ENCODE results near the gene NHERF1. TPM values are rescaled to one million over a fixed set of nuclear protein-coding genes. Genes with fewer than 3 reads are reported as not detected.

The NHERF1 gene
- polyA plus RNA-seq, 1 donor: 9.0 TPM

DNA sequence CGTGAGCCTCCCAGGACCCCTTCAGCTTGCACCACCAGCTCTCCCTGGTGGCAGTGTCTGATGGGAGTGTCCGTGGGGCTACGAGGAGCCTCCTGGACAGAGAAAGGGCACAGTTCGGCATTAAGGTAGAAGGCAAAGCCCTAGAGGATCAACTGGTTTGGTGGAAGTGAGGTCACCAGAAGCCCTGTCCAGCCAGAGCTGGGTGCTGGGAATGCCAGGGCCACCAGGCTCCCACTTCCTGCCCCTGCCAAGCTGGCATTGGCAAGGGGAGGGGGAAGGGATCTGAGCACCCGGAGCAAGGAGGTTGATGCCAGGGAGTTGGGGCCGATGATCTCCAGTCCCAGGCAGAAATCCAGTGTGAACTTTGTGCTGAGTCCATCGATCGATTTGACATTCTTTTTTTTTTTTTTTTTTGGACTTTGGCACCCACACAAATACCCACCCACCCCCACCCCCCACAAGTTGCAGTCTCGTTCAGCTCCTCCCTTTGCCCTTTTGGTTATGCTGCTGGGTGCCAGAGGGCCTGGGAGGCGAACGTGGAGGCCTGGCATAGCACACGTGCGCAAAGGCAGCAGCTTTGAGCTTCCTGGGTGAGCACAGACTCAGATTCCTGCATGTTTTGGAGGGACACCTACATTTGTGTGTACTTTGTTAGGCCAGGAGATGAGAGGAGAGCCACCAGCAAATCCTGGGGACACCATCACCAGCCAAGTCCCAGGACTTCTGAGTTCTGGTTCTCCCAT, 2.1 kb downstream of the NHERF1 start:
- no peak for DNase-seq

DNA sequence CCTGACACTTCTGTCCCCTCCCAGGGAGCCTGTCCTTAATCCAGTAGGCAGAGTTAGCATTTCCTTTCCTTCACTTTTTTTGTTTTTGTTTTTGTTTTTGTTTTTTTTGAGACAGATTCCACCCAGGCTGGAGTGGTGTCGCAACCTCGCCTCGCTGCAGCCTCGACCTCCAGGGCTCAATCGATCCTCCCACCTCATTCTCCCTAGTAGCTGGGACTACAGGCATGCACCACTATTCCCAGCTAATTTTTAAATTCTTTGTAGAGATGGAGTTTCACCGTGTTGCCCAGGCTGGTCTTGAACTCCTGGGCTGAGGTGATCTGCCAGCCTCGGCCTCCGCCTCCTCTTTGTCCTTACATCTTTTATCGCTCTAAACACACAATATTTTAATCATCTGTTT, 4.0 kb downstream of the NHERF1 start:
- DNase-seq: no peak

- DNase-seq: no peak
Measured at GRCh38 chr17:74752822-74753401, 4.5 kb downstream of the NHERF1 start.

GRCh38 chr17:74754832-74755231, 6.4 kb downstream of the NHERF1 start:
- no peak for DNase-seq

- no peak for DNase-seq
Measured at GRCh38 chr17:74755533-74755932, 7.1 kb downstream of the NHERF1 start.

- DNase-seq: no peak
Measured at GRCh38 chr17:74756891-74757290, 8.5 kb downstream of the NHERF1 start.

DNA sequence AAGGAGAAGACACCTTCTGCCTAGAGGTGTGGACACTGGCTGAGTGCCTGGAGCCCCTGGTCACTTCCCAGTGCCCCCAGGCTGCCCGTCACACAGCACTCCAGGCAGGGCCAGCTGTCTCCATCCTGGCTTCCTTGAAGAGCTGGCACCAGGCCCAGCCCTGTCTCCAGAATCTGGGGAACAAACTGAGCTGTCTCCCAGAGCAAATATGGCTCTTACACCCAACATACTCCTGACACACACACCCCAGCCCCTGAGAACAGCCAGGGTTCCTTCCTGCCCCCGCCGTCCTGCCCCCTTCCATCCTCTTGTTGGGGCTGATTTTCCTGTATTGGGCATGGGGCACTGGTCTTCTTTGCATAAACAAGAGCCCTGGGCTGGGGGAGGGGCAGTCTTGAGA, 9.1 kb downstream of the NHERF1 start:
- no peak for DNase-seq

GRCh38 chr17:74757931-74758847, 9.8 kb downstream of the NHERF1 start:
- no peak for DNase-seq

DNA sequence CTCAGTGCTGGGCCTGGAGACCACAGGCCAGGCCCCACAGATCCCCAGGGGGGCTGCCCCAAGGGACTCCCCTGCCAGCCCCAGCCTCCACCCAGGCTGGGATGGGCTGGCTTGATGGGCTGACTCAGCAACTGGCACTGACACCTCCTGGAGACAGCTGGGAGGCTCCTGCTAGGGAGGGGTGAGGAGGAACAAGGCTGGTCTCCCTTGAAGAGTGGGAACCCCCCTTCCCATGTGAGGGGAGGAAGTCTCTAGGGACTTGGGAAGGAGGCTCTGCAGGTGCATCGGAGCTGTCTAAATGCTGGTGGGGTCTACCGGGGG, 10.4 kb downstream of the NHERF1 start:
- DNase-seq: no peak

DNA sequence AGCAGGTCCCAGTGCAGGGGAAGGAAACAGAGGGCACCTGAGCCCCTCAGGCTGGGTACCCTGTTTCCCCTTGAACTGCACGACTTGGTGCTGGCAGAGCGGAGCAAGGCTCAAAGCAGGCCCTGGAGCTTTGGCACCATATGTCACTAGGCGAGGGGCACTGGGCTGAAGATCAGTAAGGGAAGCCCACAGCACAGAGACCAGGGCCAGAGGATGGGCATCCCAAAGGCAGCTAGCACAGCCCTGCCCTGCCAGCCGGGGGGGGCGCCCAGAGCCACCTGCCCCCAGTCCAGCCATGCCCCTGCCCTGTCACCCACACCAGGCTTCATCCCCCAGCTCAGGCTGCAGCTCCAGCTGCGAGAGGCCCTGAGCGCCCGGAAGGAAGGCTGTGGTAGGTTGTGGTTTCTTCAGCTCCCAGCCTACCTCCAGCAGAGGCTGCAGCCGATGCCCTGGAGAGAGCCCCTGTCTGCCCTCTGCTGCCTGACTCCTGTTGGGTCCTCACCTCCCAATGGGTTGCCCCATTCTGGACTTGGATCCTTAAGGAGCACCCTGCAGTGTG, 10.9 kb downstream of the NHERF1 start:
- no peak for DNase-seq

DNA sequence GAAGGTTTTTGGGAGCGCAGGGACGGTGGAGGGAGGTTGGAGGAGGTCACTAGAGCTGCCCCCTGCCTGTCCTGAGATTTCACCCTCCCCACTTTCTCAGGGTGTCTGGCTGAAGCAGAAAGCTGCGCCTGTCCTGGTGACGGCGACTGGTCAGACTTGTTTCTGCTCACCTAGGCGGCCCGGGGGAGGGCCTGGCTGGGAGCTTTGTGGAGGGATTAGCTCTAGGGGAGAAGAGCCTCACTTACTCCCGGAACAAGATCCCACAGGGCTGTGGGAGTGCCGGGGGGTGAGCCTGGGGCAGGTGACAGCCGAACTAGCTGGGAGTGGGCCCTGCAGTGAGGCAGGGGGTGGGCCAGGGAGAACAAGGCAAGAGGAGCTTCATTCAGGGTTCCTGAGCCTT, 11.5 kb downstream of the NHERF1 start:
- DNase-seq: no peak

GRCh38 chr17:74760404-74761105, 12.1 kb downstream of the NHERF1 start:
- no peak for DNase-seq

GRCh38 chr17:74761419-74761818, 13.0 kb downstream of the NHERF1 start:
- no peak for DNase-seq

- no peak for DNase-seq
Measured at GRCh38 chr17:74761931-74762330, 13.5 kb downstream of the NHERF1 start.

DNA sequence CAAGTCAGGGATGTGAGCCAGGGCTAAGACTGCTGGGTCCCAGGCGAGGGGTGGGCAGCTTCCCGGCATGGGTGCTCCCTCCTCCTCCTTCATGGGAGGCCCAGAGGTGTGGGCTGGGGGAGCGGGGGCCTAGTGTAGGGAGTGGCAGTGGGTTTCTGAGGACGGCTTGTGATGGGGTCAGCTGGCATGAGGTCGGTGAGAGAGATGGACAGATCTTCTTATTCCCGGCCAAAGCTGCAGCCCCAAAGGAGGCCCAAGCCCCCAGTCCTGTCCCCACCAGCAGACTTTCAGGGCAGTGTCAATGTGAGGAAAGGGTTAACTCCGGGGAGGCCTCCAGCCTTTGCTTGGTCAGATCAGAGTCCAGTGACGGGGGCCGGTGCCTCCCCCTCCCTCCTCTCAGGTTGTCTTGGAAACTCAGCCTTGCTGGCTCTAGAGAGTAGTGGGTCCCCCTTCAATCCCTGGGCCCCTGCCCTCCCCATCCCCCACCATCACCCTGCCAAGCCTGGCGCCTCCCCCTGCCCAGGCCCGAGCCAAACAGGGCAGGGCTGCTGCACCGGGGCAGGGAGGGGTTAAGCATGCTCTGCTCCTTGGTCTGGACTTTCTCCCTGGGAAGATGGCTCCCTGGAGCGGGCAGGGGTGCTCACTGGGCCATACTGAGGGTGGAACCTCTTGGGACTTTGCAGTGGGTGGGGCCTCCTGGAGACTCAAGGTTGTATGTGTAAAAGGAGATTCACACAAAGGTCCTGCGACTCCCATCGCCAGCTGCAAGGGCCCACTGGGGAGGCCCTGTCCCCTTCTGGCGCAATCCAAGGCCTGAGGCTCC, 15.3 kb downstream of the NHERF1 start:
- no peak for DNase-seq

DNA sequence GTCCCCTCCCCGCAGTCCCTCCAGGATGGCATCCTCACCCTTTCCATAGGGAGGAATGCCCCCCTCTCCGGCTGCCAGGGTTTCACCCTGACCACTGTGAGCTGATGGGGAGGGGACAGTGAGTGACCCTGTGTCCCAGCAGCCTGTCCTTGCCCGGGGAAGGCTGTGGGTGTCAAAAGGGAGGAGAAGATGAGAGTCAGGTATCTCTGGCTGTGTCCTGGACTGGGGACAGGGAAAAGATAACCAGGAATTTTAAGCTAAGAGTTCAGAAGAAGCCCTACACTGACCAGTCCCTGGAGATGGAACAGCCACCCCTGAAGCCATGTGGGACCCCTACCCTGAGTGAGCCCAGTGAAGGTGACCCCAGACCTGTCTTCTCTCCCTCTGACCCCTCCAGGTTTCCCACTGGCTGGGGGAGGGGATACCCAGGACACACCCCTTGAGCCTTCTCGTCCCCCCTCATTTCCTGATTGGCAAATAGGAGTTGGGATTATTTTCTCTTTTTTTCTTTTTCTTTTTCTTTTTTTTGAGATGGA, 16.4 kb downstream of the NHERF1 start:
- DNase-seq: no peak

GRCh38 chr17:74766413-74766812, 18.0 kb downstream of the NHERF1 start:
- no peak for DNase-seq

GRCh38 chr17:74767111-74767516, 18.7 kb downstream of the NHERF1 start:
- DNase-seq: no peak

- DNase-seq: no peak
Measured at GRCh38 chr17:74768069-74768762, 19.8 kb downstream of the NHERF1 start.

DNA sequence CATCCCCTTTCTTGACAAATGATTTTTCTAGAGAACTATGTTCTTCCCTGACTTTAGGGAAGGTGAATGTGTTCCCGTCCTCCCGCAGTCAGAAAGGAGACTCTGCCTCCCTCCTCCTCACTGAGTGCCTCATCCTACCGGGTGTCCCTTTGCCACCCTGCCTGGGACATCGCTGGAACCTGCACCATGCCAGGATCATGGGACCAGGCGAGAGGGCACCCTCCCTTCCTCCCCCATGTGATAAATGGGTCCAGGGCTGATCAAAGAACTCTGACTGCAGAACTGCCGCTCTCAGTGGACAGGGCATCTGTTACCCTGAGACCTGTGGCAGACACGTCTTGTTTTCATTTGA, 20.3 kb downstream of the NHERF1 start:
- DNase-seq: no peak

Measured in hindlimb muscle (tissue), 1 donor.